HG02798 (cell line): ENCODE measurements around the gene NAB1.
"Not testable (repeated sequence)": the region's sequence is repeated elsewhere in the genome, so short reads cannot be mapped to it uniquely, and the experiment has no call there.

ENCODE experiments used
- ATAC-seq: cut with Tn5 transposase; IDR thresholded peaks from one replicate; pipeline ENCODE4 v1.9.1; 2021; ENCODE audit warnings: mild to moderate bottlenecking; ENCODE audit not compliant: unreplicated experiment, poor library complexity

Gene NAB1

DNA sequence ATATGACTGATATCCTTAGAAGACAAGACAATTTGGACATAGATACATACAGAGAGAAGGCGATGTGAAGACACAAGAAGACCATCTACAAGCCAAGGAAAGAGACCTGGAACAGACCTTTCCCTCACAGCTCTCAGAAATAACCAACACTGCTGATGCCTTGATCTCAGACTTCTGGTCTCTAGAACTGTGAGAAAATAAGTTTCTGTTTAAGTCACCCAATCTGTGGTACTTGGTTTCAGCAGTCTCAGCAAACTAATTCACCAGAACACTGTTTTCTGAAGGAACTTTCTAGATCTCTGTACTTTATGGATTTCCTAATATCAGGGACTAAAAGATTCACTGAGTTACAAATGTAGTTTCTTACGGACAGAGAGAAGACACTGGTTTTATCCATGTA, 58.8 kb downstream of the NAB1 start:
- ATAC-seq, result peak; percentile 52

DNA sequence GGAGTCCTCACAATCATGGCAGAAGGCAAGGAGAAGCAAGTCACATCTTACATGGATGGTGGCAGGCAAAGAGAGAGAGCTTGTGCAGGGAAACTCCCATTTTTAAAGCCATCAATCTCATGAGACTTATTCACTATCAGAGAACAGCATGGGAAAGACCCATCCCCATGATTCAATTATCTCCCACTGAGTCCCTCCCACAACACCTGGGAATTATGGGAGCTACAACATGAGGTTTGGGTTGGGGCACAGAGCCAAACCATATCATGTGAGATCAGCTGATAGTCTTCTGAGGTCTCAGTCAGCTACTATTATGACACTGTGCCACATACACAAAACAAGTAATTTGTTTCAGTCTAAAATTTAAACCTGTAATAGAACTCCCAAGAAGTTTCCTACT, 59.8 kb downstream of the NAB1 start:
- ATAC-seq, result not testable (repeated sequence)

DNA sequence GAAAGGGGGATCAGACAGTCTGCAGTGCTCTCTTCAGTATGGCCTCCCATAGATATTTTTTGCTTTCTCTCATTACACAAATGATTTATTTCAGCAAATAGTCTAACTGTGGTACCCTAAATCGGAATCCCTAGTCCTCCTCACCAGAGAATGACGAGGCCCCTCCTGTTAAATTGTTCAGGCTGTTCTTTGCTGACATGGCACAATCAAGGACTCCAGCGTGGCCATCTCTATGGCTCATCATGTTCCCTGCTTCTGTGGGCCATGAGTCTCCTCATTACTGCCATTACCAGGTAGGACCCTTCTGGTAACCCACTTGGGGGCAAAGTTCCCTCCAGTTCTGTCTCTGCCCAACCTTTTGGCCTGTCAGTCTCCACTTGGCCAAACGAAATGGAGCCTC, 62.2 kb downstream of the NAB1 start:
- no peak for ATAC-seq

- no peak for ATAC-seq
Measured at GRCh38 chr2:190713471-190713870, 64.6 kb downstream of the NAB1 start.

DNA sequence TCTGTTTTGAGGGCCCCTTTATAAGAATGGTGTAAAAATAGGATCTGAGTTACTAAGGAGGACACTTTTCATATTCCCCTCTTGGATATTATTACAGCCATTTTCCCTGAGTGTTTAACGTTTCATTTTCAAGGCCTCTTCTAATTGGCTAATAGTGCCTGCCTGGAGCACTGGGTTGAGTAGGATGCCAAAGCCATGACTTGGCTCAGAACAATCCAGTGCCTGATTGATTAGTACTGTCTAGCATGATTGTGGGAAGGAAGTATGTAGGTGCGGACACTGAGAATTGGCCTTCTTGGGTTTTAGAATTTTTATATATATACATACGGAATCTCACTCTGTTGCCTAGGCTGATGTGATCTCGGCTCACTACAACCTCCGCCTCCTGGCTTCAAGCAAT, 66.1 kb downstream of the NAB1 start:
- no peak for ATAC-seq

DNA sequence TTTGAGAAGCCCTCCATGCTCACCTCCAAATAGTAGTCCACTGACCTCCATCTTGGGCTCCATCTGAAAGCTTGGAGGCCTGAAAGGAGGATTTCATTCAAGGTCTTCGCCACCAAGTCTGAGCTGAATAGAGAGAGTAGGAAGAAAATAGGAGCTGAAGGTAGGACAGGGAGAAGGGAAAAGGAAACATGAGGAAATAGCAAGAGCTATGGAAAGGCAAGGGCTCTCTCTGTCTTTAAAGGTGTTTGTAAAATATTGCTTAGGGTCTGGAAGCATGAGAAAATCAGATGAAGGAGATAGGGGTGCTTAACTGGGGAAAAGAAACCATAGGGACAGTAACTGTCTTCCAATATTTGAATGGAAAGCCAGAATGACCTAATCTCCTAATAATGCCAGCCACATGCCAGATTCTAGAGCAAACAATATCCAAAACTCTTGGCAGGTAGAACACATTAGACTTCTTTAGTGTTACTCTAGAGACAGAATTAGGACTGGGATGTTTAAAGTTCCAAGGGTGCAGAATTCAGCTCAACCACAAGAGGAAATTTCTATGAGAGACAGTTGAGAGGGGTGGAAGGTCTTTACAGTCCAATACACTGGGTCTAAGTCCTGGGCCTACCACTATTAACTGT, 67.4 kb downstream of the NAB1 start:
- no peak for ATAC-seq

- no peak for ATAC-seq
Measured at GRCh38 chr2:190717306-190717705, 68.4 kb downstream of the NAB1 start.

- no peak for ATAC-seq
Measured at GRCh38 chr2:190717764-190718651, 69.1 kb downstream of the NAB1 start.

- ATAC-seq, result peak; percentile 72
Measured at GRCh38 chr2:190718652-190719526, 70.0 kb downstream of the NAB1 start.

- no peak for ATAC-seq
Measured at GRCh38 chr2:190720276-190720675, 71.4 kb downstream of the NAB1 start.

DNA sequence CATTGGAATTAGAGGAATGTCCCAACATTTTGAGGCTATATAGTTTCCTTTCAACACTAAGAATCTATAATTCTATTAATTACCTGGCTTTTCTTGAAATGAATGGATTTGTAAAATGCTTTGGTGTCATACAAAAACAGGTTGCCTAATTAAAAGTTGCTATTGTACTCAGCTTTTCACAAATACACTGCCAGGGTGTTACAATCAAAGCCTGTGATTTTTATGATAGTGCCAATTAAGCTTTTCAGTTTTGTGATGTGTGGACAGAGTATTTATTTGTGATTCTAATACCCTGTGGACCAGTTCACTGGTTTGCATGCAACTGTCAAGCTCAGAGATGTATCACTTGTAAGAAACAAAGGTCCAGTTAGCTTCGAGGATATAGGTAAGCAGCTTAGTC, 71.8 kb downstream of the NAB1 start:
- no peak for ATAC-seq

DNA sequence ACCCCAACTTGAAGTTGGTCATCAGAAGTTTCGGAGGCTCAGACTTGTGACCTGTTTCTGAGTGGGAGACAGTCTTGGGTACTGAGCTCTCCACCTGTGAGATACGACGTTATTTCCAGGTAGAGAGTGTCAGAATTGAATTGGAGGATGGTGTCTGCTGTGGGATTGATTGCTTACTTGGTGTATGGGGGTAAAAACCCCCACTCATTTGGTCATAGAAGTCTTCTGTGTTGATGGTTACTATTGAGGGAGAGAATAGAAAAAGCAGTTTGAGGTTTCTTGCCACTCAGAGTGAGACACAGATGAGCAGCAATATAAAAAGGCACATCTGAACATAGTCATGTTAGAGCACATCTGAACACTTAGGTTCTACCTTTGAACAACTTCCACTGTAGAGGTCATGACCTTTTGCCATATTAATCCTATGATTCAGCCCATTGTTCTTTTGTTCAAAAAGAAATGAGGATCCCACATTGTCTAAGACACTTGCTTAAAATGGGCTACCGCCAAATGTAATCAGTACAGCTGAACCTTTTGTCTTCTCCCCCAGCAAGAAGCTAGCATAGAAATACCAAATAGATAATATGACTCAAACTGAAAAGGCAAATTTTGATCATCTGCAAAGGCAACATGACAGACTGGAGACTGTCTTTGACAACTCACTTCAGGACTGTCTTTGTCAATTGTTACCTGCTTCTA, 73.3 kb downstream of the NAB1 start:
- peak; percentile 64 for ATAC-seq

DNA sequence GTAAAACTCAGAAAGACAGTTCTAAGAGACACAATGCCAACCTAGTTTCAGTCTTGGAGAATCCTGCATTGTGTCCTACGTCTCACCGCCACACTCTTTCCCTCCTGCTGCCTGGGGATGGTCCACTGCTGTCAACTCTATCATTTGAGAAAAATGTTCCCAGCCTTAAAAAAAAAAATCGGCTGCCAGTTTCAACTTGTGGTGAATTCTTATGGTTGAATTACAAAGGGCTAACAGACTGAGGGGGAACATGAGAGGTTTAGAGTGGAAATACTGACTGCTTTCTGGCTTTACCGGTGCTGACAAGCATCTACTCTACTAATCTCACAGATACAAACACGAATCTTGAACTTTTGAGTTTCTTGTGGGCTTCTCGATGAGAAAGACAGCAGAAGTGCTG, 74.0 kb downstream of the NAB1 start:
- peak; percentile 0 for ATAC-seq

DNA sequence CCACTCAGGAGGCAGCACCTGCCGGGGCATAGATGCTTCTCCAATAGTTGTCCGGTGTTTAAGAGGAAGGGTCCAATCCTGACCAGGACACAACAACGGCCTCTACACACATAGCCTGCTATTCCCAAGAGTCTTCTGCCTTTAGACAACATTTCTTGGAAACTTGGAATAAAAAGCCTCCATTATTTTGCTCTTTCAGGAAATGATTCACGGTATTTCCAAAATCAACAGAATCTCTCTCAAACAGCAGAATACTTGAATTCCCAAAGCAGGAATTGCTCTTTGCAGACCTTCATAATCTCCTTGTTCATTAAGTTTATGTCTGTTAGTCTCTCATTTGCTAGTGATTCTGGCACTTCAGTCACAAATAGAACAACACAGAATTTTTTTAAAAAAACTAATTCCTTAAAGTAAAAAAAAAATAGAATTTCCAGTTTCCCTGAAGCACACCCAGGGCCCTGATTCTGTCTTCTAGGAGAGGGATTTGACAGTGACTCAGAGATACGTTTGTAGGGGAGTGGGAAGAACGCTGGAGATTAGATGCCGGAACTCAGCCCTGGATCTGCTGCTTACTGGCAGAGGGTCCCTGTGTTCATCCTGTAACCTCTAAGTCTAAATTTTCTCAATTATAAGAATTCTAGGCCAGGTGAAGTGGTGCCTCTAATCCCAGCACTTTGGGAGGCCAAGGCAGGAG, 74.7 kb downstream of the NAB1 start:
- ATAC-seq, result no peak

- no peak for ATAC-seq
Measured at GRCh38 chr2:190726255-190726654, 77.4 kb downstream of the NAB1 start.

GRCh38 chr2:190736355-190736754, 87.5 kb downstream of the NAB1 start:
- ATAC-seq, result no peak

DNA sequence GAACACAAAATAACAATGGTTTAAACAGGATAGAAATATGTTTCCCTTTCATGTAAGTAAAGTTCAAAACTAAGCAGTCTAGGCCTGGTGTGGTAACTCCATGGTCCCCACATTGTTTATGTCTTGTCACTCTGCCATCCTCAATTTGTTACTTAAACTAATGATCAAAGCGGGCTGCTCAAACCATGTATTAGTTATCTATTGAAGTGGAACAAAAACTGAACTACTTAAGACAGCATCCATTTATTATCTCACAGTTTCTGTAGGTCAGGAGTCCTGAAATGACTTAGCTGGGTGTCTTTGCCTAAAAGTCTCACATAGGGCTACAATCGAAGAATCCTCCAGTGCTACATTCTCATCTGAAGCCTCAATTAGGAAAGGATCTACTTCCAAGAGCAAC, 91.6 kb downstream of the NAB1 start:
- ATAC-seq, result no peak
